Measurements from ENCODE around the gene ZNF791.
"Not testable (repeated sequence)": the region's sequence is repeated elsewhere in the genome, so short reads cannot be mapped to it uniquely, and the experiment has no call there.

ZNF791 gene

GRCh38 chr19:12668346-12668745, 57.6 kb downstream of the ZNF791 start:
- no peak for DNase-seq

- DNase-seq = peak; percentile 76
Observed at GRCh38 chr19:12668932-12669269, 58.2 kb downstream of the ZNF791 start.

- DNase-seq = peak; percentile 74
Observed at GRCh38 chr19:12669270-12670158, 58.8 kb downstream of the ZNF791 start.

GRCh38 chr19:12670159-12670928, 59.6 kb downstream of the ZNF791 start:
- no peak for DNase-seq

GRCh38 chr19:12672744-12673143, 62.0 kb downstream of the ZNF791 start:
- no peak for DNase-seq

- DNase-seq = no peak
Observed at GRCh38 chr19:12675399-12675798, 64.7 kb downstream of the ZNF791 start.

GRCh38 chr19:12675940-12676339, 65.2 kb downstream of the ZNF791 start:
- no peak for DNase-seq

- DNase-seq = peak; percentile 88
Observed at GRCh38 chr19:12676384-12676792, 65.7 kb downstream of the ZNF791 start.

GRCh38 chr19:12676928-12677327, 66.2 kb downstream of the ZNF791 start:
- DNase-seq = no peak

- not testable (repeated sequence) for DNase-seq
Observed at GRCh38 chr19:12678039-12678438, 67.3 kb downstream of the ZNF791 start.

GRCh38 chr19:12680034-12680433, 69.3 kb downstream of the ZNF791 start:
- DNase-seq = no peak

GRCh38 chr19:12681074-12681987, 70.6 kb downstream of the ZNF791 start, which contains the start of gene DHPS:
DHPS (minus strand) TSS chr19:12681880; CDS start chr19:12681766, 114 bp downstream.
- peak; percentile 89 for DNase-seq

All from activated naive CD4-positive, alpha-beta T cell treated with anti-CD3 and anti-CD28 coated beads, Interleukin-2, amount 50 U/mL, for 16 hours (primary cell).